SK-N-MC (cell line): Measurements from ENCODE around the gene TDP2.

Experiments used
- EZH2 ChIP-seq: fragments of 200-600 bp; sonication (generic); IDR thresholded peaks from one replicate; pipeline ENCODE4 v1.6.1; 2017; ENCODE audit warnings: antibody characterized with exemption
- FOXP2 ChIP-seq: optimal IDR thresholded peaks from 2 replicates; pipeline ENCODE3; 2011; ENCODE audit warnings: mild to moderate bottlenecking, moderate library complexity; ENCODE audit not compliant: insufficient read depth; ENCODE audit errors: extremely low read length, control extremely low read depth
- POLR2AphosphoS5 ChIP-seq: IDR thresholded peaks from 2 replicates; pipeline ENCODE4 v1.6.1; 2012; ENCODE audit warnings: mild to moderate bottlenecking, low read depth, low read length, borderline replicate concordance

GRCh38 chr6:24662236-24662635 is 4.5 kb downstream of the TDP2 start:
- TF ChIP-seq POLR2AphosphoS5 = no peak
- TF ChIP-seq EZH2 = no peak
- no peak for TF ChIP-seq FOXP2
